22Rv1 (cell line): Measurements from ENCODE around the gene CA7.

Experiments
- CTCF ChIP-seq: fragments of 450-650 bp; IDR thresholded peaks from 2 replicates; pipeline ENCODE4 v1.5.1; 2017; ENCODE audit warnings: mild to moderate bottlenecking
- ZFX ChIP-seq: fragments of 450-650 bp; IDR thresholded peaks from 2 replicates; pipeline ENCODE4 v1.6.1; 2017; ENCODE audit warnings: antibody characterized with exemption, borderline replicate concordance

- TF ChIP-seq CTCF, result no peak
- TF ChIP-seq ZFX, result no peak
Measured at GRCh38 chr16:66886914-66887313, 42.7 kb downstream of the CA7 start.
